HCT116 (cell line): ENCODE results near the gene TMPRSS7. TPM values are rescaled to one million over a fixed set of nuclear protein-coding genes. Genes with fewer than 3 reads are reported as not detected.

ENCODE experiments used
- ATAC-seq: fragments of 200-7000 bp; cut with Tn5 transposase; 2 replicates; pipeline ENCODE4 v1.9.1; 2020; ENCODE audit warnings: mild to moderate bottlenecking, moderate library complexity
- BruUV-seq: library from RNA; stranded (reverse); fragments of 400-500 nt; replicated peaks from 2 replicates; lab custom pipeline; 2021; lab: Mats Ljungman, UMichigan
- CTCF ChIA-PET: fragments of 300-600 bp; sonication (Branson Sonifier 250); formaldehyde crosslinking; loops from one replicate; lab custom pipeline; 2021; ENCODE audit warnings: antibody characterized with exemption; lab: Charles Lee
- POLR2A ChIA-PET: fragments of 300-600, 350-600 bp; sonication (Branson Sonifier 250); formaldehyde crosslinking; loops from one replicate; lab custom pipeline; 2021; ENCODE audit warnings: antibody characterized with exemption; lab: Charles Lee
- RAD21 ChIA-PET, 2 experiments: fragments of 300-600 bp; sonication (Branson Sonifier 250); formaldehyde crosslinking; loops; one replicate each; lab custom pipeline; 2023; ENCODE audit warnings: low total read pairs in 2 of 2; ENCODE audit not compliant: uncharacterized antibody in 2 of 2, unreplicated experiment in 2 of 2, low non-redundant PET in 1 of 2; lab: Charles Lee
- DNase-seq: peaks from one replicate; pipeline ENCODE4 v3.0.0-alpha.2; 2010; ENCODE audit warnings: low read depth, low spot score
- H2AFZ ChIP-seq: fragments of 200-600 bp; shearing (Covaris generic), sonication (generic); 2 replicates; pipeline ENCODE4 v1.6.1; 2017; ENCODE audit warnings: low read depth, mixed run types, mixed read lengths, antibody characterized with exemption, low read length; ENCODE audit not compliant: poor library complexity, severe bottlenecking
- H3K27ac ChIP-seq: 2 replicates; pipeline ENCODE4 v1.5.1; 2012; ENCODE audit warnings: low read depth, low read length
- H3K27me3 ChIP-seq: fragments of 200-600 bp; sonication (generic); 2 replicates; pipeline ENCODE4 v1.6.1; 2016; ENCODE audit warnings: mixed run types, low read length, mixed read lengths; ENCODE audit not compliant: insufficient read depth
- H3K36me3 ChIP-seq, 2 experiments: fragments of 200-500 bp in 1 of 2; fragments of 200-600 bp in 1 of 2; sonication (Bioruptor generic) in 1 of 2; sonication (generic) in 1 of 2; 2 replicates each; pipeline versions ENCODE4 v1.5.1 to v1.6.1; 2014 to 2016; ENCODE audit warnings: low read length in 2 of 2, inconsistent platforms in 1 of 2, mixed read lengths in 1 of 2, mixed run types in 1 of 2; ENCODE audit not compliant: insufficient read depth in 2 of 2, control insufficient read depth in 1 of 2
- H3K4me1 ChIP-seq, 2 experiments: fragments of 200-600 bp in 1 of 2; sonication (generic) in 1 of 2; 2 replicates each; pipeline versions ENCODE4 v1.5.1 to v1.6.1; 2012 to 2017; ENCODE audit warnings: low read length in 2 of 2, inconsistent platforms in 1 of 2, mild to moderate bottlenecking in 1 of 2, mixed read lengths in 1 of 2, mixed run types in 1 of 2, moderate library complexity in 1 of 2; ENCODE audit not compliant: insufficient read depth in 2 of 2, control insufficient read depth in 1 of 2
- H3K4me2 ChIP-seq: fragments of 200-600 bp; sonication (generic); 2 replicates; pipeline ENCODE4 v1.6.1; 2017; ENCODE audit warnings: mixed run types, low read length, mixed read lengths
- H3K4me3 ChIP-seq, 2 experiments: fragments of 200-600 bp in 1 of 2; sonication (generic) in 1 of 2; replicated peaks in 1 of 2; 2 replicates each; pipeline ENCODE4 v1.5.1; 2011 to 2016; ENCODE audit warnings: low read length in 2 of 2, control low read depth in 1 of 2, low read depth in 1 of 2, mild to moderate bottlenecking in 1 of 2, mixed read lengths in 1 of 2, mixed run types in 1 of 2
- H3K79me2 ChIP-seq: fragments of 200-600 bp; sonication (generic); 2 replicates; pipeline ENCODE4 v1.6.1; 2017; ENCODE audit warnings: mild to moderate bottlenecking, mixed run types, low read length, moderate library complexity, mixed read lengths; ENCODE audit not compliant: insufficient read depth
- H3K9ac ChIP-seq: fragments of 200-600 bp; sonication (generic); 2 replicates; pipeline ENCODE4 v1.6.1; 2016; ENCODE audit warnings: low read length, mixed read lengths
- H3K9me2 ChIP-seq: fragments of 200-600 bp; sonication (generic), shearing (Covaris generic); 2 replicates; pipeline ENCODE4 v1.6.1; 2017; ENCODE audit warnings: mixed run types, mild to moderate bottlenecking, moderate library complexity; ENCODE audit not compliant: insufficient read depth
- H3K9me3 ChIP-seq, 2 experiments: fragments of 200-500 bp in 1 of 2; fragments of 200-600 bp in 1 of 2; sonication (Bioruptor generic) in 1 of 2; sonication (generic) in 1 of 2; 2 replicates each; pipeline ENCODE4 v1.6.1; 2014 to 2017; ENCODE audit warnings: low read length in 2 of 2, mixed read lengths in 2 of 2, inconsistent platforms in 1 of 2, low read depth in 1 of 2, mild to moderate bottlenecking in 1 of 2, mixed run types in 1 of 2, moderate library complexity in 1 of 2; ENCODE audit not compliant: control insufficient read depth in 1 of 2, insufficient read depth in 1 of 2
- H4K20me1 ChIP-seq: fragments of 200-600 bp; sonication (generic), shearing (Covaris generic); 2 replicates; pipeline ENCODE4 v1.6.1; 2017; ENCODE audit warnings: mixed run types, mild to moderate bottlenecking, moderate library complexity; ENCODE audit not compliant: insufficient read depth
- CBX3 ChIP-seq: IDR thresholded peaks from 2 replicates; pipeline ENCODE4 v1.6.1; 2012; ENCODE audit warnings: low read depth
- ELF1 ChIP-seq: IDR thresholded peaks from 2 replicates; pipeline ENCODE4 v1.6.1; 2012; ENCODE audit warnings: low read depth, borderline replicate concordance
- EZH2 ChIP-seq: fragments of 200-600 bp; sonication (generic); IDR thresholded peaks from 2 replicates; pipeline ENCODE4 v1.6.1; 2017; ENCODE audit warnings: antibody characterized with exemption, mixed run types
- EZH2phosphoT487 ChIP-seq: fragments of 200-600 bp; IDR thresholded peaks from 2 replicates; pipeline ENCODE4 v1.6.1; 2018; ENCODE audit warnings: antibody characterized with exemption, borderline replicate concordance
- FOSL1 ChIP-seq: IDR thresholded peaks from 2 replicates; pipeline ENCODE4 v1.6.1; 2012; ENCODE audit warnings: low read depth
- JUND ChIP-seq: IDR thresholded peaks from 2 replicates; pipeline ENCODE4 v1.6.1; 2012
- MAX ChIP-seq: IDR thresholded peaks from 2 replicates; pipeline ENCODE4 v1.6.1; 2012
- POLR2A ChIP-seq: IDR thresholded peaks from 2 replicates; pipeline ENCODE4 v1.7.0; 2011; ENCODE audit warnings: borderline replicate concordance; ENCODE audit not compliant: insufficient read depth, insufficient read length; ENCODE audit errors: extremely low read depth
- POLR2AphosphoS5 ChIP-seq: IDR thresholded peaks from 2 replicates; pipeline ENCODE4 v1.6.1; 2011; ENCODE audit warnings: mild to moderate bottlenecking, low read depth, low read length, moderate library complexity
- RAD21 ChIP-seq: IDR thresholded peaks from 2 replicates; pipeline ENCODE4 v1.6.1; 2012; ENCODE audit warnings: low read depth, mild to moderate bottlenecking
- SIN3A ChIP-seq: IDR thresholded peaks from 2 replicates; pipeline ENCODE4 v1.6.1; 2012; ENCODE audit warnings: low read depth
- SP1 ChIP-seq: IDR thresholded peaks from 2 replicates; pipeline ENCODE4 v1.6.1; 2012; ENCODE audit warnings: low read depth
- SRF ChIP-seq: IDR thresholded peaks from 2 replicates; pipeline ENCODE4 v1.6.1; 2012; ENCODE audit warnings: low read depth
- TCF7L2 ChIP-seq: IDR thresholded peaks from 2 replicates; pipeline ENCODE4 v1.7.0; 2011; ENCODE audit warnings: borderline replicate concordance, inconsistent platforms; ENCODE audit not compliant: insufficient read depth, insufficient read length; ENCODE audit errors: extremely low read depth
- YY1 ChIP-seq: IDR thresholded peaks from 2 replicates; pipeline ENCODE4 v1.6.1; 2011; ENCODE audit warnings: low read length, low read depth, moderate library complexity, mild to moderate bottlenecking; ENCODE audit not compliant: insufficient replicate concordance; ENCODE audit errors: extremely low read depth
- ZFX ChIP-seq: fragments of 450-650 bp; IDR thresholded peaks from 2 replicates; pipeline ENCODE4 v1.6.1; 2017
- ZNF274 ChIP-seq: fragments of 200-500 bp; sonication (Bioruptor generic); IDR thresholded peaks from 2 replicates; pipeline ENCODE4 v1.6.1; 2014; ENCODE audit warnings: mild to moderate bottlenecking, low read depth, low read length, inconsistent platforms
- intact Hi-C: fragments of 100-400 bp; cut with micrococcal nuclease; formaldehyde crosslinking; loops from 2 replicates; pipeline ENCODE4 v1.10.0; 2022
- total RNA-seq: library from RNA; stranded (reverse); gene quantifications from one replicate; pipeline ENCODE4 v1.2.1, GENCODE V29; 2021; ENCODE audit not compliant: unreplicated experiment
- TF ChIP-seq, protein P1 (sequence below): IDR thresholded peaks from 2 replicates; pipeline ENCODE4 v1.6.1; 2011; ENCODE audit warnings: mild to moderate bottlenecking, low read length, moderate library complexity; ENCODE audit not compliant: insufficient replicate concordance; ENCODE audit errors: extremely low read depth

TMPRSS7 gene
- total RNA-seq, 1 experiment from 2014 or later, result not detected

GRCh38 chr3:112019716-112020115 lies 14.8 kb upstream of the TMPRSS7 start:
- ChIA-PET POLR2A (interaction anchor here (0.6 kb wide), 1 partner anchor 41 kb away, joined by 3 read pairs; the partner anchor contains the start of gene ABHD10), CTCF (interaction anchor here (0.6 kb wide), 1 partner anchor 153 kb away, joined by 3 read pairs; no protein-coding TSS in a partner anchor), RAD21 (no interaction called here)
- Histone ChIP-seq H3K4me3 (no peak overlapping the region), H3K4me2 (no peak overlapping the region), H3K27ac (no peak overlapping the region), H3K9me3 (no peaks in the 10 kb centered on the region), H4K20me1 (no peaks in the 10 kb centered on the region), H3K27me3 (no peaks in the 10 kb centered on the region), H3K9ac (no peak overlapping the region), H3K36me3 (no peaks in the 10 kb centered on the region; a peak in 1 of 4 replicates), H3K9me2 (no peaks in the 10 kb centered on the region), H2AFZ (no peak overlapping the region), H3K79me2 (no peaks in the 10 kb centered on the region), H3K4me1 (no peaks in the 10 kb centered on the region)
- TF ChIP-seq SP1 (no peak), JUND (no peak), ZFX (no peak), POLR2A (no peak), TCF7L2 (no peak), CBX3 (no peak)
- ATAC-seq, result no peak
- no peak for DNase-seq
- intact Hi-C loops, result no loop called here
- no TSS peak for BruUV-seq

- Histone ChIP-seq H2AFZ (no peak overlapping the region), H3K9me2 (no peaks in the 10 kb centered on the region), H3K36me3 (no peaks in the 10 kb centered on the region; a peak in 1 of 4 replicates), H3K79me2 (no peaks in the 10 kb centered on the region), H3K4me1 (no peaks in the 10 kb centered on the region), H3K4me2 (no peak overlapping the region), H3K27me3 (no peaks in the 10 kb centered on the region), H3K9ac (no peak overlapping the region), H3K4me3 (no peak overlapping the region), H3K27ac (no peak overlapping the region), H4K20me1 (no peaks in the 10 kb centered on the region), H3K9me3 (no peaks in the 10 kb centered on the region)
- ATAC-seq (no peak), DNase-seq (no peak)
- ChIA-PET RAD21 (no interaction called here), CTCF (no interaction called here), POLR2A (no interaction called here)
- BruUV-seq, result no TSS peak
- TF ChIP-seq ELF1 (no peak), MAX (no peak), JUND (no peak), ZNF274 (no peak), SP1 (no peak), FOSL1 (no peak), SRF (no peak), TCF7L2 (no peak), CBX3 (no peak), EZH2phosphoT487 (no peak), YY1 (no peak), SIN3A (no peak), POLR2AphosphoS5 (no peak), RAD21 (no peak), EZH2 (no peak), ZFX (no peak)
- TF ChIP-seq, protein P1, sequence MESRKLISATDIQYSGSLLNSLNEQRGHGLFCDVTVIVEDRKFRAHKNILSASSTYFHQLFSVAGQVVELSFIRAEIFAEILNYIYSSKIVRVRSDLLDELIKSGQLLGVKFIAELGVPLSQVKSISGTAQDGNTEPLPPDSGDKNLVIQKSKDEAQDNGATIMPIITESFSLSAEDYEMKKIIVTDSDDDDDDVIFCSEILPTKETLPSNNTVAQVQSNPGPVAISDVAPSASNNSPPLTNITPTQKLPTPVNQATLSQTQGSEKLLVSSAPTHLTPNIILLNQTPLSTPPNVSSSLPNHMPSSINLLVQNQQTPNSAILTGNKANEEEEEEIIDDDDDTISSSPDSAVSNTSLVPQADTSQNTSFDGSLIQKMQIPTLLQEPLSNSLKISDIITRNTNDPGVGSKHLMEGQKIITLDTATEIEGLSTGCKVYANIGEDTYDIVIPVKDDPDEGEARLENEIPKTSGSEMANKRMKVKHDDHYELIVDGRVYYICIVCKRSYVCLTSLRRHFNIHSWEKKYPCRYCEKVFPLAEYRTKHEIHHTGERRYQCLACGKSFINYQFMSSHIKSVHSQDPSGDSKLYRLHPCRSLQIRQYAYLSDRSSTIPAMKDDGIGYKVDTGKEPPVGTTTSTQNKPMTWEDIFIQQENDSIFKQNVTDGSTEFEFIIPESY, result no peak
- intact Hi-C loops, result no loop called here
Measured at GRCh38 chr3:112020674-112021085, 13.9 kb upstream of the TMPRSS7 start.
